COLO668 (cell line): Measurements from ENCODE around the gene SLC29A4.
"Not testable (repeated sequence)": the region's sequence is repeated elsewhere in the genome, so short reads cannot be mapped to it uniquely, and the experiment has no call there.

ENCODE experiments used
- DNase-seq: peaks from one replicate; lab custom pipeline; 2025; ENCODE audit not compliant: unreplicated experiment; lab: John Stamatoyannopoulos, UW

SLC29A4 gene, protein sequence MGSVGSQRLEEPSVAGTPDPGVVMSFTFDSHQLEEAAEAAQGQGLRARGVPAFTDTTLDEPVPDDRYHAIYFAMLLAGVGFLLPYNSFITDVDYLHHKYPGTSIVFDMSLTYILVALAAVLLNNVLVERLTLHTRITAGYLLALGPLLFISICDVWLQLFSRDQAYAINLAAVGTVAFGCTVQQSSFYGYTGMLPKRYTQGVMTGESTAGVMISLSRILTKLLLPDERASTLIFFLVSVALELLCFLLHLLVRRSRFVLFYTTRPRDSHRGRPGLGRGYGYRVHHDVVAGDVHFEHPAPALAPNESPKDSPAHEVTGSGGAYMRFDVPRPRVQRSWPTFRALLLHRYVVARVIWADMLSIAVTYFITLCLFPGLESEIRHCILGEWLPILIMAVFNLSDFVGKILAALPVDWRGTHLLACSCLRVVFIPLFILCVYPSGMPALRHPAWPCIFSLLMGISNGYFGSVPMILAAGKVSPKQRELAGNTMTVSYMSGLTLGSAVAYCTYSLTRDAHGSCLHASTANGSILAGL

DNA sequence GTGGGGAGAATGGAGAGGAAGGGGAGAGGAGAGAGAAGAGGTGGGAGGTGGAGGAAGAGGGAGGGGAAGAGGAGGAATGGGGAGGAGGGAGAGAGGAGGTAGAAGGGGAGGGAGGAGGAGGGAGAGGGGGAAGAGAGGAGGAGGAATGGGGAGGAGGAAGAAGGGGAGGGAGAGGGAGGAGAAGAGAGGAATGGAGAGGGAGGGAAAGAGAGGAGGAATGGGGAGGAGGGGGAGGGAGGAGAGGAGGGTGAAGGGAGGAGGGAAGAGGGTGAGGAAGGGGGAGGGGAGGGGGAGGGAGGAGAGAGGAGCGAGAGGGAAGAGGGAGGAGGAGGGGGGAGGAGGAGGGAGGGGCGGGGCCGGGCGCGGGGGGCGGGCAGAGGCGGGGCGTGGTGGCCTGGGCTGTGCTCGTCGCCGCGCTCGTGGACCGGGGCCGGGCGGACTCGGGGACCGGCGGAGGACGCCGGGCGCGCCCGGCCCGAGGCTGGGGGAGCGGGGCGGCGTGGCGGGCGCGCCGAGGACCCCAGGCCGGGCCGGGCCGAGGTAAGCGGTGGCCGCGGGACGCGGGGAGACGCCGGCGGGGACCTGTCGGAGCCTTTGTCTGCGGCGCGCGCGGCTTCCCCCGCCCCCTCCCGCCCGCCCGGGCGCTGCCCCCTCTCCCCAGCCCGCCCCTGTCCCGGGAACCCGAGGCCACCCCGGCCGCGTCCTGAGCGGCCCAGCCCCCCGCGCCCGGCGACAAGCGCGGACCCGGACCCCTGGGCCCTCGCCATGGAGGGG lies at the start of gene SLC29A4:
TSS of gene SLC29A4 (plus strand) at position 401 of the 774 bp plus-strand sequence. CDS start 4,874 bp downstream, outside the sequence.
- peak; percentile 70 for DNase-seq

DNA sequence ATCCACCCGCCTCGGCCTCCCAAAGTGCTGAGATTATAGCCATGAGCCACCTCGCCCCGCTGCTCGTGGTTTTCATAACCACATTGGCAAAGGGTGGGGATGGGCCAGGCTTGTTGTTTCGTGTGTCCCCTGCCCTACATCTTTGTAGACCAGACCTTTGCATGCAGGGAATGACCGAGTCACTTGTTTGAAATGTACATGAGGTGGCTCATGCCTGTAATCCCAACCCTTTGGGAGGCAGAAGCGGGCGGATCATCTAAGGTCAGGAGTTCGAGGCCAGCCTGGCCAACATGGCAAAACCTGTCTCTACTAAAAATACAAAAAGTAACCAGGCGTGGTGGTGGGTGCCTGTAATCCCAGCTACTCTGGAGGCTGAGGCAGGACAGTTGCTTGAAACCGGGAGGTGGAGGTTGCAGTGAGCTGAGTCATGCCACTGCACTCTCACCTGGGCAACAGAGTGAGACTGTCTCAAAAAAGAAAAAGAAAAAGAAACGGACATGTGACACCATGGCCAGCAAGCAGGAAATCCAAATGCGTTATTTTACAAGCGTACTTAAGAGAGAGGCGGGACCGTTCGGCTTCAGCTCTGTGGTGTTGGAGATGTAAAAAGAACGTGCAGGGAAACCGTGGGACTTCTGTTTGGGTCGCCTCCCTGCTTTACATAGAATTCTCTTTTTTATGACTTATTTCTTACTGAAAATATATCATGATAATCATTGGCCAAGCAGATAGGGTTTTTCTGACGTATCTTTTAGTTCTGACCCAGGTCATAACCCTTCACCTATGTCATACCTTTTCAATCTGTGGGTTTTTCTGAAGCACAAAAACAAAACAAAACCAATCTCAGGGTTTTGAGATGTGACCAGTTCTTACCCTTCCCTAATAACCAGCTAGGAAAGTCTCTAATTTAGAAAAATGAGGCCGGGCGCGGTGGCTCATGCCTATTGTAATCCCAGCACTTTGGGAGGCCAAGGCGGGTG lies 47.6 kb upstream of the SLC29A4 start:
- no peak for DNase-seq

DNA sequence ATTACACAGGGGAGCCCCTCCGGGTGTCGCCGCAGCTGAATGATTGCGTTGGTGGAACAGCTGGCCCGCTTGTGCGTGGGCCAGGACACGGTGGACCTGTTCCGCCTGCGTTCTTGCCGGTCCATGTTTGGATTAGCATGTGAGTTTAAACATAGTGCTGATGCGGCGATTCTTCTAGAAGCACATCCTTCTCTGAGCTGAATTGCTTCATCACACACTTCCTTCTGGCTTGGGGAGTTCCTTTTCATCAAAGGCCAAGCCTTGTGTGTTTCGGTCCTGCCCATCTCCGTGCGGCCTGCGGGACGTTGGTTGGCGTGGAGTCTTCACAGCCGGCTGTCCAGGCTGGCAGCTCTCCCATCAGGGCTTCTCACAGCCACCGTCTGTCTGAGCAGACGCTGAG lies 45.5 kb upstream of the SLC29A4 start:
- no peak for DNase-seq

DNA sequence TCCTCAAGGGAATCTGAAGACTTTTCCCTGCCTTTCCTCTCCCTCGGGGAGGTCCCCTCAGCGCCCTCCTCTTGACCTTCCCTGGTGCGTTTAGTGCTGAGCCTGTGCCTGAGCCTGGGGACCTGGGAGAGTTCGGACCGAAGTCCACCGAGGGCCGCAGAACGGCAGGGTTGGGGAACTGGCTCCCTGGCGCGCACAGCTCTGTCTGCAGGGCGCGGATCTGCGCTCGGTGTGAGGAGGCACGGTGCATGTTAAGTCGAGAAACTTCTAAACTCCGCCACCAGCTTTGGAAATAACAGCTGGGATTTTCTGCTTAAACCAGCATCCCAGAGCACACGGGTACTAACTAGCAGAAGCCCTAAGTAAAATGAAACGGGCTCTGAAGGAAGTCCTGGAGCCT lies 44.2 kb upstream of the SLC29A4 start:
- no peak for DNase-seq

DNA sequence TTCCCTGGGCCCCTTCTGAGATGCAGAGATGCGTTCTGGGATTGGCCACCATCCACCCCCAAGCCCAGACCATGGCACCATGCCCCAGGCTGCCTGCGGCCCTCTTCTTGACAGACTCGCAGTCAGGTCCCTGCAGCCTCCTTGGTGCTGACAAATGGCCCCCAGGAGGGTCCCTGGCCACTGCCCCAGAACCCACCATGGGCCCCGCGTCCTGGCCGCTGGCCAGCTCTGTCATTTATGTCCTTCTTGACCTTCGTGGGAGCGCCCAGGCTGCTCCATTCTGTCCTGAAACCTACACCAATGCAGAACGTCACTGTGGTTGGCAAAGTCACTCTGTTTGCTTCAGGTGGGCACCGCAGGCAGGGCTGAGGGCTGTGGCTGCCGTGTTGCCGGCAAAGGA lies 39.5 kb upstream of the SLC29A4 start:
- no peak for DNase-seq

DNA sequence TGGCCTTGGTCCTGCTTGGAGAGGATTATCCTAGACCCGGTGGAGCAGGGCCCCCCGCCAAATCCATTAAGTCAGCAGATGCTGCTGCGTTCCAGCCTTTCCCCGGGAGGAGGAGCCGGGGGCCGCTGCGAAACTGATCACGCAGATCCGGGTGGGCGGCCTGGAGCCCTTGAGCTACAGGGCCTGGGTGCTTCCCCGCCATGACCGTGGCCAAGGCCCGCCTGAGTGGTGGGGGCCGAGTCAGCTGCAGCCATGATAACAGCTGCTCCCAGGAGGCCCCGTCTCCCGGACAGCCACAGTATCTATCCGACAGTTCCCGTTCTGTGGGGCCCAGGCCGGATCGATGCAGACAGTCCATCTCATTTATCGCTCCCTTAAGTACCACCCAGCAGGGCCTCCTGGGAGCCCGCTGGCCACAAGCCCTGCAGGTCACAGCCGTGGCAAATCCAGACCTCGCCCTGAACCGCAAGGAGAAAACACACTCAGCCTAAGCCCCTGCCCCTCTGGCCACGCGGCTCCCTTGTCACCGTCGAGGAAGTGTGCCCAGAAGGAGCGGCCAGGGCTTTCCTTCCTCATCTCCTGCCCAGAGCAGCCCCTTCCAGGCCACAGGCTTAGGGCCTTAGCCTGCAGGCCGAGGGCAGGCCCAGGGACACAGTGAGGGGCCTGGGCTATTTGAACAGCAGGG lies 34.4 kb upstream of the SLC29A4 start:
- no peak for DNase-seq

DNA sequence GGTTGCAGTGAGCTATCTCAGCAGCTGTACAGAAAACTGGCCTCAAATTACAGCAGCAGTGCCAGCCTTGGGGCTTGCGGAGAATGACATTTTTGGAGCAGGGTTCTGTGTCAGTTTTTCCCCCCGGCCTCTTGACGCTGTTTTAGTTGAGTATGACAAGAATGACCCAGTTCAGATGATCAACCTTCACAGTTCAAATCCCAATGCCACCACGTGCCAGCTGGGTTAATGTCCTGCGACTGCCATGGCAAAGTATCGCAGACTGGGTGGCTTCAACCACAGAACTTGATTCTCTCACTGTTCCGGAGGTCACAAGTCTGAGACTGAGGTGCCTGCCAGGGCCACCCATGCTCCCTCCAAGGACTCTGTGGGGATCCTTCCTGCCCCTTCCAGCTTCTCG lies 32.0 kb upstream of the SLC29A4 start:
- DNase-seq: not testable (repeated sequence)

DNA sequence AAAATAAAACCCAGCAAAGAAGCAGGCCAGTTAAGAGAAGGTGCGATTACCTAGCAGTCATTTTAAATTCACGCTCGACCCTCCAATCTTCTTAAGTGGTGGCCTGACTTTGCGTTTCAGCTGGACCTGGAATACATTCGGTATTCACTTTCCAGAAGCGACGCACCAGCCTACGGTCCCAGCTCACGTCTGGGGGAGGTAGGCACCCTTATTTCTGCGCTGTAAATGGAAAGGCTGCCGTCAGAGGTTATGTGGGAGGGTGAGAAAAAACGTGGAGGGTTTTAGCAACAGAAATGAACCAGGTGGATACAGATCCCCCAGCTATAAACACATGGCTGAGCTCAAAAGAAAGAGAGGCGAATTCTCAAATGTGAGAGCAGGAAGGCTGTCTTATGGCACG lies 29.2 kb upstream of the SLC29A4 start:
- DNase-seq: not testable (repeated sequence)

DNA sequence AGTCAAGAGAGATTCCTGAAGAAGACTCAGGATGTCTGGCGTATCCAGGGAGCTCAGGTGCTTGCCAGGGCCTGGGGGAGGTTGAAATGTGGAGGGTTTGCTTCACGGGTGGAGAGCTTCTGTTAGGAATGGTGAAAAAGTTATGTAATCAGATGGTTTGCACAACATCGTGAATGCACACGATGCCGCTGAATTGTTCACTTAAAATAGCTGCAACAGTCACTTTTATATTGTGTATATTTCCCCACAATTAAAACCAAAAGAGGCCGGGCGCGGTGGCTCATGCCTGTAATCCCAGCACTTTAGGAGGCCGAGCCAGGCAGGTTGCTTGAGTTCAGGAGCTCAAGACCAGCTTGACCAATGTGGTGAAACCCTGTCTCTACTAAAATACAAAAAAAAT lies 28.4 kb upstream of the SLC29A4 start:
- DNase-seq: not testable (repeated sequence)

DNA sequence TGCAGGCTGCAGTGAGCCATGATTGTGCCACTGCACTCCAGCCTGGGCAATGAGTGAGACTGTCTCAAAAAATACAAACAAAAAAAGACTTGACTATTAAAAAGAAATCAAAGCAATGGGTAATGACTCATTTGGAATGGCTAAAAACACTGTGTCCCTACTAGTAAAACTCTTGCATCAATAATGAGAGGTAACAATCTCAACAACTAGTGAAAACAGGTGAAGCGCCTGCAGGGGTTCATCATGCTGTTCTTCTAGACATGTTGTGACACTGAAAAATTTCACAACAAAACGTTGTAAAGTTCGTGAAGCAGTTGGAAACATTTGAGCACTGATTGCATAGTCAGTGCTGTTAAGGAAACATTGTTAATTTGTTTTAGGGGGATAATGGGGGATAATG lies 26.9 kb upstream of the SLC29A4 start:
- DNase-seq: no peak

DNA sequence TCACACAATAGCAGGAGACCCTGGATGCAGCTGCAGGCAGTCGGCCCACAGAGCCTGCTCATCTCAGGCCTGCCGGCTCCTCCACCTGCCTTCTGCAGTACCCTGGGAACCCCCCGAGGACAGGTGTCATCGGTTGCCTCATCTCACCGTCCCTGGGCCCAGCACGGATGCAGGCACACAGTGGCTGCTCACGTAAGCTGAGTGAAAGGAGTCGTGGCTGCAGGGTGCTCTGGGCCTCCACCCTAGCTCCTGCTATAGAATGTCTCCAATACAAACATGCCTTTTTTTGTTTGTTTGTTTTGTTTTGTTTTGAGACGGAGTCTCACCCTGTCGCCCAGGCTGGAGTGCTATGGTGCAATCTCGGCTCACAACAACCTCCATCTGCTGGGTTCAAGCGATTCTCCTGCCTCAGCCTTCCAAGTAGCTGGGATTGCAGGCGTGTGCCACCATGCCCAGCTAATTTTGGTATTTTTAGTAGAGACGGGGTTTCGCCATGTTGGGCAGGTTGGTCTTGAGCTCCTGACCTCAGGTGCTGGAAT lies 22.1 kb upstream of the SLC29A4 start:
- peak; percentile 76 for DNase-seq

DNA sequence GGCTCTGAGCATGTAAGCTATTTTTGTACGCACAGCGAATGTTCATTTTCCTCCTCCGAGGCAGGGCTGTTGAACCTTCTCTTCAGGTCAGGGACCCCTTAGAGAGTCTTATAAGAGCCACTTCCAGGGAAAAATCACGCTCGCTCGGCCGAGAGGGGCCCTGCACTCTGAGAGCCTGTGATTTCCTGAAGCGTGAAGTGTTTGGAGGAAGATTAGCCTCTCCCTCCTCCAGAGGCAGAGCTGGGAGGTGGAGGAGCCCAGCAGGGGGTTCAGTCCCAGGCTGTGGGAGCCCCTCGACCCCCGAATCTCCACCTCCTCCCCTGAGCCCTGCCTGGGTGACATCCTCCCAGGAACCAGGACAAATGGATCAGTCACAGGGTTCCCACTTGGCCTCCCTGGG lies 19.7 kb upstream of the SLC29A4 start:
- DNase-seq: not testable (repeated sequence)

DNA sequence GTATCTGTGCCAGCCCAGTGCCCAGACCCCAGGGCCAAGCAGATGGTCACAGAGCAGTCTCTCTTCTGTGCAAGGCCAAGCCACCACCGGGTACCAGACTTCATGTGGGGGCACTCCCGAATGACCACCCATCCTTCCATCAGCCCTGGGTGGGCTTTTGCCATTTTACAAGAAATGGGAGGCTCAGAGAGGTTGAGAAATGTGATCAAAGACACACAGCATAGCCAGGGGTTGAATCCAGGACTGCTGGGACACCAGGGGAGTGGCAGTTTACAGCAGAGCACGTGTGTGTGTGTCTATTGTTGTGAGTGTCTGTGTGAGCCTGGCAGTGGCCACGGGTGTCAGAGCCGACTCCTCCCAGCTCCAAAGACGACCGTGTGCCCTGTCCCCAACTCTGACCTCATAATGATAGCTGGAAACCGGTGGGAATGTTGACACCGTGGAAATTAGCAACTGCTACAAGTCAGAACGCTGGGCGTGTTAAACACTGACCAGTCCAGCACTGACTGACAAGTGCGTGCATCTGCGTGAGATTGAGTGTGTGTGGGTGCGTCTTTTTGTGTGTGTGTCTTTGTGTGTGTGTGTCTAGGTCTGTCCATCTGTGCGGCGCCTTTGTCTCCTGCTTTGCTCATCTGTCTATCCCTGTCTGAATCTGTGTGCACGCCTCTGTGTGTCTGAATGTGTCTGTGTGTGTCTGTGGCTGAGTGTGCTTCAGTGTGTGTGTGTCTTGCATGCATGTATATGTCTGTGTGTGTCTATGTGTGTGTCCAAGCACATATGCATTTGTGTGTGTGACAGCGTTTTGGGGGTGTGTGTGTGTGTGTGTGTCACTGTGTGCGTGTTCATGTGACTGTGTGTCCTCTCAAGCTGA lies 17.2 kb upstream of the SLC29A4 start:
- no peak for DNase-seq

DNA sequence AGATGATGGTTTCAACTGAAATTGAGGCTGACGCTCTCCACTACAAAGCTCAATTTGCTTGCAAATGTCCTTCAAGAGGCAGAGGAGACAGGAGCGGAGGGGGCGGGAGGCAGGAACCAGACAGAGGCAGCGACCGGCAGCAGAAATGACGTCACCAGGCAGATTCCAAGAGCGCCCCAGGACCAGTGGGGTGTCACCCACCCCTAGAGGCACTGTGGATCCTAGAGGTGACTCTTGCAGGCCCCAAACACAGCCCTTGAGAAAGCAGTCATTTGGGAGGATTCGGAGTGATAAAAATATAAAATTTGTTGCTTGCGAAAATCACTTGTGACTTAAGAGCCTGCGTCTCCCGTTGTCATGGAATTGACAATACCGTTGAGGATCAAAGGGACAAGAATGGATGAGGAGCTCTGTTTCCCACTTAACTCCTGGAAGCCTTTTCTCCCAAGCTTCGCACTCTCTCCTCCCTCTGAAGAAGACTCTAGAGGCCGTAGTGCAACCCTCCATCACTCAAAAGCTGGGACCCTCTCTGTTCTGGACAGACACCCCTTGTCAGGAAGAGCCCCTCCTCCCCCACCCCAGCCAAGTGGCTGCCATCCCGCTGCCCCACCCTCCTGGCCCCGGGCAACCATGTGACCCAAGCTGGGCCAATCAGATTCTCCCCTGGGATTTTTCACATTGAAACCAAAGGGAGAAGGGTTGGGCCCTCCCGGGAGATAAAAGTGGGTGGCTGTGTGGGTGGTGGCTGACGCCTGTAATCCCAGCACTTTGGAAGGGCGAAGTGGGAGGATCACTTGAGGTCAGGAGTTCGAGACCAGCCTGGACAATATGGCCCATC lies 16.3 kb upstream of the SLC29A4 start:
- DNase-seq: no peak

DNA sequence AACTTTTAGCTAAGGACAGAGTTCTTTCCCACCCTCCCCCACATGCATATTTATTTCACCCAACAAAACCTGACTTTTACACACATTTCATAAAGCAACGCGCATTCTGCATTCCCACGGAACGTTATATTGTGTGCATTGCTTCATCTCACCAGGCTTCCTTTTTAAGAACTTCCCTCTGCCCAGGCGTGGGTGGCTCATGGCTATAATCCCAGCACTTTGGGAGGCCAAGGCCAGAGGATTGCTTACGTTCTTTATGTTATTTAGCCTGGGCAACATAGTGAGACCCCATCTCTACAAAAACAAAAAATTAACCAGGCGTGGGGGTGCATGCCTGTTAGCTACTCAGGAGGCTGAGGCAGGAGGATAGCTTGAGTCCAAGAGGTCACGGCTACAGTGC lies 14.9 kb upstream of the SLC29A4 start:
- DNase-seq: not testable (repeated sequence)

DNA sequence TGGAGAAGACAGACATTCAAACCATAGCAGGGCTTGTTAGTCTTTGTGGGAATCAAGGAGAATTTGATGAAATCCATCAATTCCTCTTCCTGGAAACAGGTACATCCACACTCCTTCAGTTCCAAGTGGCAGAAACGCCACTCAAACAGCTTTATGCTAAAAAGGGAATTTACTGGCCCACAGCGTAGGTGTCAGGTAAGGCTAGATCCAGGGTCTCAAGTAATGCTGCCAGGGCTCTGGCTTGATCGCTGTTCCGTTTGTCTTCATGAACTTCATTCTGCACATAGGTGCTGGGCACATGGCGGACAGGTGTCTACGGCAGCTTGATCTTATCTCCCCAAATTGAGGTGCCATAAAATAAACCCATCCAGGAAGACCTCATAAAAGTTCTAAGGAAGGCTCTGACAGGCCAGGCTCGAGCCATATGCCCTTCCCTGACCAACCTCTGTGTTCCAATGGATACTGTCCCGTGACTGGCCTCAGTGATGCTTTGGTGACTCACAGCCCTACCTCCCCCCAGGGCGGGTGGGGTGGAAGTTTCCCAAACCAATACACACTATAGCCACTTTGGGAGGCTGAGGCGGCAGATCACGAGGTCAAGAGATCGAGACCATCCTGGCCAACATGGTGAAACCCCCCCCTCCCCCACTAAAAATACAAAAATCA lies 12.6 kb upstream of the SLC29A4 start:
- DNase-seq: not testable (repeated sequence)

DNA sequence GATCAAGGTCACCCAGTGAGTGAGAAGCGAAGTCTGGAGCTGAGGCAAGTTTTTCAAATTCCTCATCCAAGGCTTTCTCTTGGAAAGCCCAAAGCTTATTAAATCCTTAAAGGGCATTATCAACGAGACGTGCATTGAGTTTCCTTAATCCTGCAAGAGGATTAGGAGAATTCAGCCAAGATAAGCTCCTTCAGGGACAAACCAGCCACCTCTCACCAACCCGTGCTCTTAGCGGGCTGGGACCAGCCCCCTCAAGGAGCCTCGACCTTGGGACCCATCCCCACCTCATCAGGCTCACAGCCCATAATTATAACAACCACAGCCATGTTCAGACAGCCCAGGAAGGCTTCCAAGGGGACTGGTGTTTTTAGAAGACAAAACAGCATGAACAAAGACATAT lies 12.0 kb upstream of the SLC29A4 start:
- no peak for DNase-seq
